SK-N-SH treated with all-trans-retinoic acid at 6 μM for 48 hours (cell line): ENCODE data around the gene TOP3A.
"Not testable (repeated sequence)": the region's sequence is repeated elsewhere in the genome, so short reads cannot be mapped to it uniquely, and the experiment has no call there.

Source experiments
- ARNTL ChIP-seq: fragments of 450-650 bp; formaldehyde crosslinking; IDR thresholded peaks from 2 replicates; pipeline ENCODE4 v1.5.0; 2020; ENCODE audit warnings: low read depth, mild to moderate bottlenecking, moderate library complexity, borderline replicate concordance
- ZNF565 ChIP-seq: fragments of 450-650 bp; formaldehyde crosslinking; conservative IDR thresholded peaks from 2 replicates; pipeline ENCODE4 v1.5.0; 2020; ENCODE audit warnings: low read depth, mild to moderate bottlenecking, moderate library complexity

DNA sequence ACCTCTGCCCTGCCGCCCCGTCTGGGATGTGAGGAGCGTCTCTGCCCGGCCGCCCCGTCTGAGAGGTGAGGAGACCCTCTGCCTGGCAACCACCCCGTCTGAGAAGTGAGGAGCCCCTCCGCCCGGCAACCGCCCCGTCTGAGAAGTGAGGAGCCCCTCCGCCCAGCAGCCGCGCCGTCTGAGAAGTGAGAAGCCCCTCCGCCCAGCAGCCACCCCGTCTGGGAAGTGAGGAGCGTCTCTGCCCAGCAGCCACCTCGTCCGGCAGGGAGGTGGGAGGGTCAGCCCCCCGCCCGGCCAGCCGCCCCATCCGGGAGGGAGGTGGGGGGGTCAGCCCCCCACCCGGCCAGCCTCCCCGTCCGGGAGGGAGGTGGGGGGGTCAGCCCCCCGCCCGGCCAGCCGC, 16.7 kb downstream of the TOP3A start:
- not testable (repeated sequence) for TF ChIP-seq ZNF565, ARNTL (CRISPR knock-in tag)
